CD4-positive, alpha-beta T cell (primary cell): ENCODE results near the gene ACOX3. TPM values are rescaled to one million over a fixed set of nuclear protein-coding genes. Genes with fewer than 3 reads are reported as not detected.

Experiments used
- ATAC-seq: fragments of 200-7000 bp; cut with Tn5 transposase; one replicate; pipeline ENCODE4 v1.10.0; 2022; ENCODE audit warnings: mild to moderate bottlenecking; ENCODE audit not compliant: poor library complexity
- CTCF ChIA-PET: fragments of 350-600 bp; sonication (Branson Sonifier 250); formaldehyde crosslinking; loops from one replicate; lab custom pipeline; 2021; ENCODE audit warnings: antibody characterized with exemption, inconsistent platforms; lab: Charles Lee
- POLR2A ChIA-PET: fragments of 350-600 bp; sonication (Branson Sonifier 250); formaldehyde crosslinking; loops from one replicate; lab custom pipeline; 2021; ENCODE audit warnings: antibody characterized with exemption, inconsistent platforms; lab: Charles Lee
- DNase-seq, 14 experiments: peaks; one replicate each; pipeline ENCODE4 v3.0.0-alpha.2; 2013 to 2020; ENCODE audit warnings: mixed read lengths in 2 of 14
- H3K27ac ChIP-seq, 2 donors: one replicate each; pipeline versions ENCODE4 v1.5.1 to v1.7.0; 2013; ENCODE audit warnings: low read length in 2 of 2, low read depth in 1 of 2, mild to moderate bottlenecking in 1 of 2
- H3K27me3 ChIP-seq, 2 experiments: 1 replicate in 1 of 2; 2 replicates in 1 of 2; pipeline versions ENCODE4 v1.6.1 to v1.7.0; 2013; ENCODE audit warnings: low read length in 2 of 2, control low read depth in 1 of 2, mild to moderate bottlenecking in 1 of 2, moderate library complexity in 1 of 2; ENCODE audit not compliant: insufficient read depth in 2 of 2, control insufficient read depth in 1 of 2
- H3K36me3 ChIP-seq: one replicate; pipeline ENCODE4 v1.6.1; 2013; ENCODE audit warnings: low read length, control low read depth; ENCODE audit not compliant: insufficient read depth
- H3K4me1 ChIP-seq: one replicate; pipeline ENCODE4 v1.6.1; 2013; ENCODE audit warnings: low read length, control low read depth; ENCODE audit not compliant: insufficient read depth
- H3K4me3 ChIP-seq: one replicate; pipeline ENCODE4 v1.5.1; 2013; ENCODE audit warnings: mild to moderate bottlenecking, low read length, moderate library complexity
- H3K9me3 ChIP-seq, 2 experiments: 1 replicate in 1 of 2; 2 replicates in 1 of 2; pipeline versions ENCODE4 v1.6.1 to v1.7.0; 2013; ENCODE audit warnings: low read length in 2 of 2, mild to moderate bottlenecking in 2 of 2, control low read depth in 1 of 2, moderate library complexity in 1 of 2; ENCODE audit not compliant: control insufficient read depth in 1 of 2, insufficient read depth in 1 of 2
- H3K27ac Mint-ChIP-seq: one replicate; pipeline ENCODE4 v1.8.0; 2020; ENCODE audit warnings: mixed read lengths
- H3K27me3 Mint-ChIP-seq: one replicate; pipeline ENCODE4 v1.8.0; 2021; ENCODE audit warnings: mixed read lengths
- H3K36me3 Mint-ChIP-seq: one replicate; pipeline ENCODE4 v1.8.0; 2021; ENCODE audit warnings: low read depth, mixed read lengths
- H3K4me1 Mint-ChIP-seq: one replicate; pipeline ENCODE4 v1.8.0; 2021; ENCODE audit warnings: low read depth, mixed read lengths
- H3K4me3 Mint-ChIP-seq: one replicate; pipeline ENCODE4 v1.8.0; 2020; ENCODE audit warnings: mild to moderate bottlenecking, mixed read lengths
- H3K9me3 Mint-ChIP-seq: one replicate; pipeline ENCODE4 v1.8.0; 2020; ENCODE audit warnings: mixed read lengths
- CTCF ChIP-seq: fragments of 200-600 bp; IDR thresholded peaks from one replicate; pipeline ENCODE4 v1.8.0; 2022; ENCODE audit warnings: antibody characterized with exemption, mild to moderate bottlenecking
- intact Hi-C, 2 experiments: fragments of 100-400 bp; cut with DNase I in 1 of 2; cut with micrococcal nuclease in 1 of 2; formaldehyde crosslinking; loops; one replicate each; pipeline versions ENCODE4 v1.15.1 to v1.9.0; 2023 to 2025; cut with DNase I, micrococcal nuclease
- total RNA-seq, 174 experiments: library from RNA in 2 of 174; stranded (reverse) in 2 of 174; gene quantifications; one replicate each; pipeline ENCODE4 v1.2.3 and lab custom pipeline; 2021 to 2026

ACOX3 gene
- total RNA-seq, 2 experiments from 2014 or later, result 4.9 to 6.1 TPM

DNA sequence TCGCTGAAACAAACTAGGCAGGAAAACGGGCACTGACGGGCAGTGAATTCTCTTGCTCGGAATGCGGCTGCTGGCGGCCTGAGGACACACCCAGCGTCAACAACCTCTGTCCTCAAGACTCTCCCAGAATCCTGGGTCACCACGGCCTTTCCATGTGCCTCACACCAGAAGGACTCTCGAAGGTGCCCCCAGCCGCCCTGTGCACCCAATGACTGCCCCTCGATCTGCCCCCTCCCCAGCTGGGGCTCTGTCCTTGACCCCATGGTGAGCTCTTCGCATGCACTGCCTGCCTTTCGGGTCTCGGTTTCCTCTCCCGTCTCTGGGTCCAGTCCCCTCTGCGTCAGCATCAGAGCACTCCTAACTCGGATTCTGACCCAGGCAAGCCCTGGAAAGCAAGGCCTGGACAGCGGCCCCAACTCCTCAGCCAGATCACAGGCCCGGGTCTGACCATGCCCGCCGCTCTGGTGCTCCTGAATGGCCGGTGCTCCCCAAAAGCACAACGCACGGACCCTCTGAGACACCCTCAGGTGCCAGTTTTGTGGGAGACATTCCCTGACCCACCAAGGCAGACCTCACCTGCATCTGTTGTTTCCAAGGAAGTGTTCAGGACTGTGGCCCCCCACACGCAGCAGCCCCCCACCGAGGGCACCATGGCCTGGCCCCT is 56.0 kb downstream of the ACOX3 start:
- H3K9me3 Mint-ChIP-seq, result no peaks in the 10 kb centered on the region
- no peak for DNase-seq
- H3K36me3 ChIP-seq, result peaks cover 15% of the 10 kb centered on the region
- ChIA-PET POLR2A (no interaction called here), CTCF (no interaction called here)
- no peaks in the 10 kb centered on the region for H3K4me1 ChIP-seq
- no peak for ATAC-seq
- H3K4me3 Mint-ChIP-seq, result no peak overlapping the region
- peaks cover 32% of the 10 kb centered on the region for H3K36me3 Mint-ChIP-seq
- H3K27ac Mint-ChIP-seq, result no peak overlapping the region
- no peak overlapping the region for H3K4me3 ChIP-seq
- no peak overlapping the region for H3K27ac ChIP-seq
- intact Hi-C loops, result no loop called here
- no peaks in the 10 kb centered on the region for H3K27me3 Mint-ChIP-seq
- TF ChIP-seq CTCF, result no peak
- no peaks in the 10 kb centered on the region for H3K4me1 Mint-ChIP-seq
- H3K27me3 ChIP-seq, result no peaks in the 10 kb centered on the region
- H3K9me3 ChIP-seq, result peaks cover 0 to 4% of the 10 kb centered on the region in 2 experiments

DNA sequence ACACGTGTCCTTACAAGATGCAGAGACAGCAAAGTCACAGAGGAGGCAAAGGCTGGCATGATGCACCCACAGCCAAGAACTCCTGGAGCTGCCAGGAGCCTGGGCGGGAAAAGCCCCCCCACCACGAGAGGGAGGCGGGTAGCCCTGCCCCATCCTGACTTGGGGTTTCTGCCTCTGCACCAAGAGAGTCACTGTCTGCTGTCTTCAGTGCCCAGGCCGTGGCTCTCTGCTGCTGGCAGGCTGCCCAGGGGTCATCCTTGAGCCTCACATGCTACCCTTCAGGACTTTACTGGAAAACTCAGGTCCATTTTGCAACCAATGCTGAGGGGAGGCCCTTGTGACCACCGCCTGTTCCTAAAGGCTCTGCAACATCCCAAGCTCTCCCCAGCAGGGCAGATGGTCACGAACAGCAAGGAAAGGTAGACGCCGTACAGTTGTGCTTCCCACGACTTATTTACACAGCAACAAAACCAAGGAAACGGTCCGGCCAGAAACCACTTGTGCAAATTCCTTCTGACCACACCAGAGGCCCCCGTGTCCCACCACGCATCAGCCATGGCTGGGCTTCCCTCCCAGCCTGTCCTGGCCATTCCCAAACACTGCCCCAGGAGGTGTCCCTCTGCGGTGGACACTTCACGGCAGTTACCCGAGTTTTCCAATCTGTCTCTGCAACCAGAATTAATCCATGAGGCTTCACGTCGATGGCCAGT is 56.9 kb downstream of the ACOX3 start:
- Histone ChIP-seq H3K4me3 (no peak overlapping the region), H3K9me3 (peaks cover 0 to 4% of the 10 kb centered on the region in 2 experiments), H3K27ac (no peak overlapping the region), H3K4me1 (no peaks in the 10 kb centered on the region), H3K27me3 (no peaks in the 10 kb centered on the region), H3K36me3 (peaks cover 11% of the 10 kb centered on the region)
- CTCF ChIA-PET, result no interaction called here
- Mint-ChIP-seq H3K27me3 (no peaks in the 10 kb centered on the region), H3K4me1 (no peaks in the 10 kb centered on the region), H3K36me3 (peaks cover 32% of the 10 kb centered on the region), H3K27ac (no peak overlapping the region), H3K9me3 (no peaks in the 10 kb centered on the region), H3K4me3 (no peak overlapping the region)
- intact Hi-C loops, result no loop called here
- ATAC-seq, result no peak
- no peak for TF ChIP-seq CTCF
- POLR2A ChIA-PET, result no interaction called here
- no peak for DNase-seq

GRCh38 chr4:8383016-8383415 is 57.5 kb downstream of the ACOX3 start:
- intact Hi-C loops, result no loop called here
- DNase-seq (no peak), ATAC-seq (no peak)
- no peak overlapping the region for H3K27ac ChIP-seq
- H3K4me3 ChIP-seq, result no peak overlapping the region
- Mint-ChIP-seq H3K9me3 (no peaks in the 10 kb centered on the region), H3K4me1 (no peaks in the 10 kb centered on the region), H3K27ac (no peak overlapping the region), H3K4me3 (no peak overlapping the region), H3K36me3 (peaks cover 32% of the 10 kb centered on the region), H3K27me3 (no peaks in the 10 kb centered on the region)
- peaks cover 9% of the 10 kb centered on the region for H3K36me3 ChIP-seq
- POLR2A ChIA-PET, result no interaction called here
- no peak for TF ChIP-seq CTCF
- CTCF ChIA-PET, result no interaction called here
- no peaks in the 10 kb centered on the region for H3K4me1 ChIP-seq
- H3K27me3 ChIP-seq, result no peaks in the 10 kb centered on the region
- H3K9me3 ChIP-seq, result peaks cover 0 to 4% of the 10 kb centered on the region in 2 experiments
